ENCODE results near the gene RHCE. TPM values are rescaled to one million over a fixed set of nuclear protein-coding genes. Genes with fewer than 3 reads are reported as not detected.
A peak's percentile ranks its signal among the peaks of the same experiment; 100 is the strongest.

The RHCE gene
- total and polyA plus RNA-seq, 4 donors: 0.12 to 3.1 (median 0.28) TPM

GRCh38 chr1:25360596-25361581, 59.7 kb downstream of the RHCE start:
- H3K27ac ChIP-seq (ENCODE audit: low read depth in 1 of 2, low read length in 1 of 2): peak overlapping the region in 1 of 2 donors; percentile 60
- 90 to 92% methylated on average over 7 of the region's 7 CpGs for WGBS, 2 donors

DNA sequence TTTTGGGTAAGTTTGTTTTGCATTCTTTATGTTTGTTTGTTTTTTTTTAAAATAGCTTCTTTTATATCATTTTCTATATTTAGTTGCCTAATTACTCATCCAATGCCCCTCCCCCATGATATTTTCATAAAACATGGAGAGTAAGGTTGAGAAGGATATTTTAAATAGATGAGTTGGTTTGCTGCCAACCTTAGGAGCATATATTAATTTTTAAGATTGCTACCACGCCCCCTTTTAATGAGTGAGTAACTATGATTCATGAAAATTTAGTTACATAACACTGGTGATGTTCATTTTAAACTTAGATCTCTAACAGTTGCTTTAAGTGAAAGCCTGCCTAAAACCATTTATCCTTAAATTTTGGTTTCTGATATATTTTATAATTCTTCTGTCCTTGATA, 63.8 kb downstream of the RHCE start:
- H3K27me3 ChIP-seq (ENCODE audit: control insufficient read depth in 3 of 3, insufficient read depth in 3 of 3, low read length in 2 of 3): no peaks in the 10 kb centered on the region
- WGBS, 2 donors: 92 to 93% methylated on average over 1 of the region's 1 CpG
- H3K4me1 ChIP-seq (ENCODE audit: control insufficient read depth in 5 of 5, insufficient read depth in 5 of 5, low read length in 5 of 5): peaks cover 0 to 5% (median 0%) of the 10 kb centered on the region in 5 donors
- no peak overlapping the region for H3K27ac ChIP-seq (ENCODE audit: low read depth in 1 of 2, low read length in 1 of 2)
- no peak for TF ChIP-seq CTCF (IDR thresholded peaks at IDR 0.05; ENCODE audit: control extremely low read depth, extremely low read depth)
- DNase-seq (no peak), ATAC-seq (ENCODE audit: insufficient read depth, low FRiP score) (no peak)
- no peak overlapping the region for H3K4me3 ChIP-seq
- H3K9me3 ChIP-seq (ENCODE audit: control insufficient read depth in 4 of 4, insufficient read depth in 3 of 4, low read length in 3 of 4): no peaks in the 10 kb centered on the region
- H3K9ac ChIP-seq (ENCODE audit: insufficient read depth in 1 of 2, low read length in 2 of 2): no peak overlapping the region
- peaks cover 7 to 27% (median 22%) of the 10 kb centered on the region in 4 donors for H3K36me3 ChIP-seq (ENCODE audit: control insufficient read depth in 4 of 4, insufficient read depth in 4 of 4, low read length in 4 of 4)

More at GRCh38 chr1:25360596-25361581, 59.7 kb downstream of the RHCE start:
- no peak for ATAC-seq (ENCODE audit: insufficient read depth, low FRiP score)
- H3K4me3 ChIP-seq: no peak overlapping the region
- DNase-seq: no peak
- no peak overlapping the region for H3K9ac ChIP-seq (ENCODE audit: insufficient read depth in 1 of 2, low read length in 2 of 2)
- H3K36me3 ChIP-seq (ENCODE audit: control insufficient read depth in 4 of 4, insufficient read depth in 4 of 4, low read length in 4 of 4): peaks cover 4 to 18% (median 14%) of the 10 kb centered on the region in 4 donors
- no peaks in the 10 kb centered on the region for H3K27me3 ChIP-seq (ENCODE audit: control insufficient read depth in 3 of 3, insufficient read depth in 3 of 3, low read length in 2 of 3)
- no peak for TF ChIP-seq CTCF (IDR thresholded peaks at IDR 0.05; ENCODE audit: control extremely low read depth, extremely low read depth)
- peaks cover 0 to 4% (median 0%) of the 10 kb centered on the region in 5 donors for H3K4me1 ChIP-seq (ENCODE audit: control insufficient read depth in 5 of 5, insufficient read depth in 5 of 5, low read length in 5 of 5)
- H3K9me3 ChIP-seq (ENCODE audit: control insufficient read depth in 4 of 4, insufficient read depth in 3 of 4, low read length in 3 of 4): no peaks in the 10 kb centered on the region

DNA sequence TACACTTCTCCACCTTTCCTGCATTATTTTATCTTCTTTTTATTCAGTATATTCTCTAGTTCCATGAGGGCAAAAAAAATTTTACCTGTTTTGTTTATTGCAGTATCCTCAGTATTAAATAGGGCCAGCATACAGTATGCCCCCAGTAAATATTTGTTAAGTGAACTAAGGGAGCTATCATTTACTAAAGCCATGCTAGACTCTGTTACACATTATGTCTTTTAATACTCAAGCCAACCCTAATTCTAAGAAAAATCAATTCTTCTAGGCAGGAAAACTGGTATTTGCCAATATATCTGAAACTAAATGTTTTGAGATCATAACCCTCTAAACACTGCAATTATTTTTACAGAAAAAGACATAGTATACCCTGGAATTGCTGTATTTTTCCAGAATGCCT, 64.2 kb downstream of the RHCE start:
- Histone ChIP-seq H3K4me3 (no peak overlapping the region), H3K9ac (ENCODE audit: insufficient read depth in 1 of 2, low read length in 2 of 2) (no peak overlapping the region), H3K27ac (ENCODE audit: low read depth in 1 of 2, low read length in 1 of 2) (no peak overlapping the region), H3K27me3 (ENCODE audit: control insufficient read depth in 3 of 3, insufficient read depth in 3 of 3, low read length in 2 of 3) (no peaks in the 10 kb centered on the region), H3K36me3 (ENCODE audit: control insufficient read depth in 4 of 4, insufficient read depth in 4 of 4, low read length in 4 of 4) (peaks cover 7 to 26% (median 21%) of the 10 kb centered on the region in 4 donors), H3K9me3 (ENCODE audit: control insufficient read depth in 4 of 4, insufficient read depth in 3 of 4, low read length in 3 of 4) (no peaks in the 10 kb centered on the region), H3K4me1 (ENCODE audit: control insufficient read depth in 5 of 5, insufficient read depth in 5 of 5, low read length in 5 of 5) (peaks cover 0 to 3% (median 0%) of the 10 kb centered on the region in 5 donors)
- ATAC-seq (ENCODE audit: insufficient read depth, low FRiP score) (no peak), DNase-seq (no peak)
- no peak for TF ChIP-seq CTCF (IDR thresholded peaks at IDR 0.05; ENCODE audit: control extremely low read depth, extremely low read depth)

Data from lung (tissue), 12 donors.